ENCODE results near the gene NF2. TPM values are rescaled to one million over a fixed set of nuclear protein-coding genes. Genes with fewer than 3 reads are reported as not detected.

NF2 gene
- total RNA-seq, 1 experiment from 2014 or later: 50.9 TPM

GRCh38 chr22:29651652-29652051 is 48.2 kb downstream of the NF2 start:
- no peak overlapping the region for H2BK20ac ChIP-seq (ENCODE audit: low read depth, low read length, poor library complexity, severe bottlenecking)
- no peak overlapping the region for H3K18ac ChIP-seq (ENCODE audit: insufficient read length, low read depth, low read length)
- no peak overlapping the region for H3K23ac ChIP-seq (ENCODE audit: insufficient read length, low read depth, low read length)
- H3T11ph ChIP-seq (ENCODE audit: low read length): no peak overlapping the region
- H3K9ac ChIP-seq (ENCODE audit: extremely low read depth, insufficient read length, low read length): no peak overlapping the region
- no peak overlapping the region for H3K4me3 Mint-ChIP-seq
- H4K8ac ChIP-seq (replicated peaks; ENCODE audit: insufficient read length, low read depth, low read length): no peak overlapping the region
- no peak overlapping the region for H2BK5ac ChIP-seq (ENCODE audit: insufficient read length, low read length)
- H2AFZ ChIP-seq (ENCODE audit: low read length): no peak overlapping the region
- no peaks in the 10 kb centered on the region for H3K79me2 ChIP-seq (ENCODE audit: insufficient read depth, low read length)
- TF ChIP-seq CTCF (conservative IDR thresholded peaks at IDR 0.05): no peak
- H3K9me3 Mint-ChIP-seq: no peaks in the 10 kb centered on the region
- peaks cover 2 to 15% (median 4%) of the 10 kb centered on the region in 3 experiments; a peak in 4 of 7 replicates for H3K36me3 Mint-ChIP-seq (ENCODE audit: insufficient read depth in 1 of 3, low read depth in 3 of 3)
- no peaks in the 10 kb centered on the region for H3K9me3 ChIP-seq (ENCODE audit: control insufficient read depth, low read depth, low read length)
- H4K91ac ChIP-seq (ENCODE audit: insufficient read length, low read depth, low read length): no peak overlapping the region
- H3K4me1 Mint-ChIP-seq: peaks cover 10 to 18% of the 10 kb centered on the region in 2 experiments
- H4K20me1 ChIP-seq (ENCODE audit: control insufficient read depth, insufficient read depth, insufficient read length): no peaks in the 10 kb centered on the region
- no peaks in the 10 kb centered on the region for H3K4me1 ChIP-seq (ENCODE audit: insufficient read depth, low read length)
- no peak overlapping the region for H3K14ac ChIP-seq (ENCODE audit: insufficient read depth, low read length)
- WGBS (ENCODE audit: extremely low coverage, insufficient read length, low lambda C conversion rate): no CpG with 5 or more reads among the region's 1 CpG
- H3K27me3 Mint-ChIP-seq (ENCODE audit: low read depth): no peaks in the 10 kb centered on the region
- no peak overlapping the region for H2BK120ac ChIP-seq (ENCODE audit: low read depth, low read length, poor library complexity, severe bottlenecking)
- no peak overlapping the region for H3K27ac ChIP-seq (ENCODE audit: insufficient read length, low read depth, low read length)
- no peak overlapping the region for H2BK15ac ChIP-seq (ENCODE audit: low read depth, low read length)
- H3K27me3 ChIP-seq (ENCODE audit: insufficient read depth, low read length): no peaks in the 10 kb centered on the region
- no peak overlapping the region for H2BK12ac ChIP-seq (ENCODE audit: insufficient read length, low read depth, low read length)
- H2AK5ac ChIP-seq (ENCODE audit: insufficient read length, low read length): no peak overlapping the region
- DNase-seq: no peak
- no peak overlapping the region for H3K56ac ChIP-seq (ENCODE audit: insufficient read length, low read depth, low read length)
- H3K4ac ChIP-seq (ENCODE audit: low read depth, low read length): no peak overlapping the region
- no peaks in the 10 kb centered on the region for H3K23me2 ChIP-seq (ENCODE audit: insufficient read length, low read depth, low read length, poor library complexity, severe bottlenecking)
- no peak overlapping the region for H3K4me2 ChIP-seq (ENCODE audit: insufficient read depth, insufficient read length, low read length)
- H3K27ac Mint-ChIP-seq: peak overlapping the region in 1 of 3 experiments; percentile 42; a peak in 1 of 7 replicates
- no peak overlapping the region for H4K5ac ChIP-seq (ENCODE audit: insufficient read length, low read depth, low read length)
- H3K79me1 ChIP-seq (ENCODE audit: insufficient read depth, low read depth, low read length, poor library complexity, severe bottlenecking): no peaks in the 10 kb centered on the region

Data from H9 (cell line).